ENCODE measurements around the gene FAM53A. TPM values are rescaled to one million over a fixed set of nuclear protein-coding genes. Genes with fewer than 3 reads are reported as not detected.

The FAM53A gene
- total and polyA plus RNA-seq, 2 of the 4 experiments (the other 2 are of a cell fraction) = 2.0 to 3.1 TPM

- no peaks in the 10 kb centered on the region for H3K4me1 ChIP-seq (ENCODE audit: control insufficient read depth, insufficient read depth, low read length)
- H3K27ac ChIP-seq (ENCODE audit: insufficient read depth, low read length) = no peak overlapping the region
- H3K9me1 ChIP-seq (ENCODE audit: insufficient read depth, low read length) = peaks cover 6% of the 10 kb centered on the region
- TF ChIP-seq SMC3 (IDR thresholded peaks at IDR 0.05; ENCODE audit: low read depth, low read length) (no peak), CHD1 (IDR thresholded peaks at IDR 0.05; ENCODE audit: low read depth, low read length) (no peak), RAD21 (IDR thresholded peaks at IDR 0.05; ENCODE audit: low read length) (no peak), ELK1 (IDR thresholded peaks at IDR 0.05; ENCODE audit: borderline replicate concordance, low read depth, low read length) (no peak), RCOR1 (IDR thresholded peaks at IDR 0.05; ENCODE audit: insufficient replicate concordance, low read length) (no peak), NFE2L2 (IDR thresholded peaks at IDR 0.05; ENCODE audit: low read depth, low read length) (no peak), MAZ (IDR thresholded peaks at IDR 0.05; ENCODE audit: borderline replicate concordance, low read depth, low read length) (no peak), POLR2A (IDR thresholded peaks at IDR 0.05; ENCODE audit: low read depth, low read length) (no peak), FOS (IDR thresholded peaks at IDR 0.05; ENCODE audit: low read depth, low read length) (no peak), CEBPB (IDR thresholded peaks at IDR 0.05; ENCODE audit: low read depth, low read length) (no peak), MAFK (IDR thresholded peaks at IDR 0.05; ENCODE audit: low read depth, low read length) (no peak), MXI1 (IDR thresholded peaks at IDR 0.05; ENCODE audit: borderline replicate concordance, low read depth, low read length) (no peak), USF2 (IDR thresholded peaks at IDR 0.05; ENCODE audit: low read depth, low read length) (no peak), RFX5 (IDR thresholded peaks at IDR 0.05; ENCODE audit: low read depth, low read length) (no peak), BHLHE40 (IDR thresholded peaks at IDR 0.05; ENCODE audit: low read depth, low read length) (no peak)
- TF ChIP-seq, protein P1, sequence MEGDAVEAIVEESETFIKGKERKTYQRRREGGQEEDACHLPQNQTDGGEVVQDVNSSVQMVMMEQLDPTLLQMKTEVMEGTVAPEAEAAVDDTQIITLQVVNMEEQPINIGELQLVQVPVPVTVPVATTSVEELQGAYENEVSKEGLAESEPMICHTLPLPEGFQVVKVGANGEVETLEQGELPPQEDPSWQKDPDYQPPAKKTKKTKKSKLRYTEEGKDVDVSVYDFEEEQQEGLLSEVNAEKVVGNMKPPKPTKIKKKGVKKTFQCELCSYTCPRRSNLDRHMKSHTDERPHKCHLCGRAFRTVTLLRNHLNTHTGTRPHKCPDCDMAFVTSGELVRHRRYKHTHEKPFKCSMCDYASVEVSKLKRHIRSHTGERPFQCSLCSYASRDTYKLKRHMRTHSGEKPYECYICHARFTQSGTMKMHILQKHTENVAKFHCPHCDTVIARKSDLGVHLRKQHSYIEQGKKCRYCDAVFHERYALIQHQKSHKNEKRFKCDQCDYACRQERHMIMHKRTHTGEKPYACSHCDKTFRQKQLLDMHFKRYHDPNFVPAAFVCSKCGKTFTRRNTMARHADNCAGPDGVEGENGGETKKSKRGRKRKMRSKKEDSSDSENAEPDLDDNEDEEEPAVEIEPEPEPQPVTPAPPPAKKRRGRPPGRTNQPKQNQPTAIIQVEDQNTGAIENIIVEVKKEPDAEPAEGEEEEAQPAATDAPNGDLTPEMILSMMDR (conservative IDR thresholded peaks at IDR 0.05; ENCODE audit: low read depth, low read length) = no peak
- no peak overlapping the region for H3K14ac ChIP-seq (replicated peaks; ENCODE audit: low read depth, low read length)
- no peak overlapping the region for H2BK5ac ChIP-seq (ENCODE audit: low read depth, low read length, poor library complexity, severe bottlenecking)
- intact Hi-C loops (cut with micrococcal nuclease) (loop anchor here (1.0 kb wide), 1 partner anchor 273 kb away; no protein-coding TSS in a partner anchor), dilution Hi-C loops (cut with HindIII; ENCODE audit: low sequenced_read_pairs, unreplicated experiment) (no loop called here), in situ Hi-C loops (cut with MboI; ENCODE audit: low sequenced_read_pairs) (loop anchor here (10.0 to 25.0 kb wide), 2 partner anchors 275 to 467 kb away; partner anchors contain the start of gene SPON2)
- H2BK20ac ChIP-seq (ENCODE audit: low read depth, low read length) = no peak overlapping the region
- no peak overlapping the region for H4K5ac ChIP-seq (ENCODE audit: low read depth, low read length)
- H3K4me3 ChIP-seq (ENCODE audit: insufficient read depth, low read depth, low read length) = no peak overlapping the region
- H3K9me3 ChIP-seq (ENCODE audit: control insufficient read depth, insufficient read depth, low read length) = peaks cover 2% of the 10 kb centered on the region; the same call in 1 of the 2 replicates
- POLR2A ChIA-PET (ENCODE audit: unreplicated experiment) = no interaction called here
- no peak overlapping the region for H2AK9ac ChIP-seq (replicated peaks; ENCODE audit: low read depth, low read length, poor library complexity)
- no peak overlapping the region for H3K56ac ChIP-seq (ENCODE audit: extremely low read depth, insufficient read depth, low read length)
- no peak overlapping the region for H3K23ac ChIP-seq (ENCODE audit: low read depth, low read length)
- DNase-seq (no peak), ATAC-seq (ENCODE audit: low read depth) (no peak; the same call in 1 of the 2 replicates)
- H3K4ac ChIP-seq (ENCODE audit: low read depth, low read length) = no peak overlapping the region
- H4K8ac ChIP-seq (ENCODE audit: low read depth in 2 of 2, low read length in 2 of 2) = no peak overlapping the region
- CTCF ChIA-PET = interaction anchor here (0.6 to 1.2 kb wide), 3 partner anchors 10 to 41 kb away, joined by 3 to 8 read pairs (median 4); no protein-coding TSS in a partner anchor
- H4K91ac ChIP-seq (ENCODE audit: insufficient read depth, low read depth, low read length) = no peak overlapping the region
- no peak overlapping the region for H3K18ac ChIP-seq (ENCODE audit: low read depth, low read length)
- WGBS, 2 experiments (ENCODE audit: extremely low coverage in 2 of 2, insufficient read length in 1 of 2) = 74% methylated on average over 3 of the region's 10 CpGs; no CpG with 5 or more reads in 1 of the 2 experiments
- no TSS peak for BruUV-seq (replicated peaks)
- no peak overlapping the region for H2AFZ ChIP-seq (replicated peaks; ENCODE audit: low read length, poor library complexity)
- peaks cover 3% of the 10 kb centered on the region; the same call in 1 of the 2 replicates for H4K20me1 ChIP-seq (ENCODE audit: insufficient read depth, low read length)
- H3K9ac ChIP-seq (ENCODE audit: low read depth, low read length) = no peak overlapping the region
- H3K36me3 ChIP-seq (ENCODE audit: control insufficient read depth, insufficient read depth, low read length) = no peaks in the 10 kb centered on the region
- no peak overlapping the region for H2BK15ac ChIP-seq (ENCODE audit: low read depth, low read length)
- peaks cover 2% of the 10 kb centered on the region; the same call in 1 of the 2 replicates for H3K27me3 ChIP-seq (ENCODE audit: control insufficient read depth, insufficient read depth, low read length)
- no peak overlapping the region for H3K4me2 ChIP-seq (ENCODE audit: low read depth, low read length)
- no peak overlapping the region for H2AK5ac ChIP-seq (ENCODE audit: low read depth, low read length)
- no peaks in the 10 kb centered on the region for H3K79me1 ChIP-seq (ENCODE audit: low read depth in 1 of 2, low read length in 2 of 2)
- no peak overlapping the region for H2BK120ac ChIP-seq (ENCODE audit: low read depth, low read length)
Observed at GRCh38 chr4:1629699-1630083, 54.4 kb downstream of the FAM53A start.
